OCI-LY7 (cell line): ENCODE measurements around the gene WRAP73. TPM values are rescaled to one million over a fixed set of nuclear protein-coding genes. Genes with fewer than 3 reads are reported as not detected.

ENCODE experiments used
- BruUV-seq: library from RNA; stranded (reverse); fragments of 400-500 nt; replicated peaks from 2 replicates; lab custom pipeline; 2021; lab: Mats Ljungman, UMichigan
- CTCF ChIA-PET: fragments of 300-600 bp; sonication (Branson Sonifier 250); formaldehyde crosslinking; loops from one replicate; lab custom pipeline; 2022; ENCODE audit warnings: antibody characterized with exemption; ENCODE audit not compliant: unreplicated experiment; lab: Charles Lee
- POLR2A ChIA-PET: fragments of 300-600 bp; sonication (Branson Sonifier 250); formaldehyde crosslinking; loops from one replicate; lab custom pipeline; 2022; ENCODE audit warnings: antibody characterized with exemption; lab: Charles Lee
- DNase-seq: peaks from one replicate; pipeline ENCODE4 v3.0.0-alpha.2; 2015; ENCODE audit warnings: low spot score
- H2AFZ ChIP-seq: fragments of 200-600 bp; sonication (generic), shearing (Covaris generic); 2 replicates; pipeline ENCODE4 v1.6.1; 2014; ENCODE audit warnings: mild to moderate bottlenecking, antibody characterized with exemption, low read length, moderate library complexity
- H3K27ac ChIP-seq: fragments of 200-600 bp; sonication (generic); 2 replicates; pipeline ENCODE4 v1.5.1; 2014; ENCODE audit warnings: mixed run types, low read depth, mild to moderate bottlenecking, moderate library complexity, low read length, inconsistent platforms; ENCODE audit not compliant: poor library complexity, severe bottlenecking
- H3K36me3 ChIP-seq: fragments of 200-600 bp; sonication (generic); 2 replicates; pipeline ENCODE4 v1.6.1; 2014; ENCODE audit warnings: mild to moderate bottlenecking, antibody characterized with exemption, low read length, moderate library complexity, mixed read lengths; ENCODE audit not compliant: insufficient read depth
- H3K4me1 ChIP-seq: fragments of 200-600 bp; sonication (generic); 2 replicates; pipeline ENCODE4 v1.5.1; 2014; ENCODE audit warnings: mild to moderate bottlenecking, low read length; ENCODE audit not compliant: insufficient read depth, poor library complexity, severe bottlenecking
- H3K4me2 ChIP-seq: fragments of 200-600 bp; sonication (generic); 2 replicates; pipeline ENCODE4 v1.6.1; 2014; ENCODE audit warnings: mild to moderate bottlenecking, low read length
- H3K4me3 ChIP-seq: fragments of 200-600 bp; sonication (generic); 2 replicates; pipeline ENCODE4 v1.5.1; 2014; ENCODE audit warnings: mild to moderate bottlenecking, low read depth, low read length; ENCODE audit not compliant: poor library complexity, severe bottlenecking
- H3K79me2 ChIP-seq: fragments of 200-600 bp; sonication (generic); 2 replicates; pipeline ENCODE4 v1.6.1; 2016; ENCODE audit warnings: low read depth, mild to moderate bottlenecking, low read length, moderate library complexity, mixed read lengths; ENCODE audit not compliant: insufficient read depth
- H3K9me2 ChIP-seq: fragments of 200-600 bp; sonication (generic); 2 replicates; pipeline ENCODE4 v1.6.1; 2016; ENCODE audit warnings: mild to moderate bottlenecking, low read length, mixed read lengths; ENCODE audit not compliant: insufficient read depth
- H3K9me3 ChIP-seq: fragments of 200-600 bp; sonication (generic); 2 replicates; pipeline ENCODE4 v1.6.1; 2014; ENCODE audit warnings: mild to moderate bottlenecking, mixed run types, low read length, mixed read lengths
- H4K20me1 ChIP-seq: fragments of 200-600 bp; sonication (generic); 2 replicates; pipeline ENCODE4 v1.6.1; 2014; ENCODE audit warnings: mild to moderate bottlenecking, antibody characterized with exemption, low read length, moderate library complexity, mixed read lengths; ENCODE audit not compliant: insufficient read depth
- EZH2phosphoT487 ChIP-seq: fragments of 200-600 bp; sonication (generic); IDR thresholded peaks from 2 replicates; pipeline ENCODE4 v1.6.1; 2018; ENCODE audit warnings: low read depth, borderline replicate concordance, mild to moderate bottlenecking, mixed run types, antibody characterized with exemption, low read length, moderate library complexity, mixed read lengths
- intact Hi-C: fragments of 100-400 bp; cut with micrococcal nuclease; formaldehyde crosslinking; loops from one replicate; pipeline ENCODE4 v1.10.0; 2022; ENCODE audit not compliant: unreplicated experiment
- total RNA-seq, 2 experiments: library from RNA; depleted of rRNA in 1 of 2; stranded (reverse); fragments of >200 nt in 1 of 2; shearing (Covaris generic) in 1 of 2; gene quantifications; 2 replicates each; pipeline ENCODE4 v1.2.3, GENCODE V29; 2014 to 2022
- TF ChIP-seq, protein P1 (sequence below): fragments of 200-600 bp; sonication (generic); conservative IDR thresholded peaks from 2 replicates; pipeline ENCODE4 v1.5.1; 2014; ENCODE audit warnings: mild to moderate bottlenecking, antibody characterized with exemption, low read length, moderate library complexity, mixed read lengths

Gene WRAP73
- total RNA-seq, 2 experiments from 2014 or later, result 34.7 to 40.0 TPM

DNA sequence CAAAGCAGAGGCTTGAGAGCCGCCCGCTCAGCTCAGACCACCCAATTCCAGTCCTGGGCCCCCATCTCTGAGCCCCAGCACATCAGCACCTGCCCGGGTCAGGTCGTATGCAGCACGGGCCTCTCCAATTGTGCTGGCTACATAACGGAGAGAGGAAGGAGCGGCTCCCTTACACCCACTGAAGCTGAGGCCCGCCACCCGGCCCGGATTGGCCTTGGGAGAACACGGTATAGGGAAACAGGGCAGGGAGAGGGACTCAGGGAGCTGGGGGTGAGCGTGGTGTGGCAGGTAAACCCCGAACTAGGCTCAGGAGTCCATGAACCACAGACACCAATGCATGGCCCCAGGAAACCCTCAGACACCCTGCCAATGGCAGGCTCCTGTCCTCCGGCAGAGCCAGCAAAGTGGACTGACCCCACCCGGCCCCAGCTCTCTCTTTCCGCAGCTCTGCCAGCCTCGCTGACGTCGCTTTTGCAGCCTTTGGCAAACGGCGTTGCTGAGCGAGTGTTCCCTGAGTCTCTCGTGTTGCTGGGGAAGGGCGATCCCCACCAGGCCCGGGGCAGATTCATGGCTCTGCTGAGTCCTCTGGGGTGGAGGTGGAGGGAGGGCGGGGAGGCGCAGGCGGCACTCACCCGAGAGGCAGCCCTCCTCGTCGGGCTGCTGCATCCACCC lies 55.1 kb downstream of the WRAP73 start:
- TF ChIP-seq EZH2phosphoT487, result no peak
- TF ChIP-seq, protein P1, sequence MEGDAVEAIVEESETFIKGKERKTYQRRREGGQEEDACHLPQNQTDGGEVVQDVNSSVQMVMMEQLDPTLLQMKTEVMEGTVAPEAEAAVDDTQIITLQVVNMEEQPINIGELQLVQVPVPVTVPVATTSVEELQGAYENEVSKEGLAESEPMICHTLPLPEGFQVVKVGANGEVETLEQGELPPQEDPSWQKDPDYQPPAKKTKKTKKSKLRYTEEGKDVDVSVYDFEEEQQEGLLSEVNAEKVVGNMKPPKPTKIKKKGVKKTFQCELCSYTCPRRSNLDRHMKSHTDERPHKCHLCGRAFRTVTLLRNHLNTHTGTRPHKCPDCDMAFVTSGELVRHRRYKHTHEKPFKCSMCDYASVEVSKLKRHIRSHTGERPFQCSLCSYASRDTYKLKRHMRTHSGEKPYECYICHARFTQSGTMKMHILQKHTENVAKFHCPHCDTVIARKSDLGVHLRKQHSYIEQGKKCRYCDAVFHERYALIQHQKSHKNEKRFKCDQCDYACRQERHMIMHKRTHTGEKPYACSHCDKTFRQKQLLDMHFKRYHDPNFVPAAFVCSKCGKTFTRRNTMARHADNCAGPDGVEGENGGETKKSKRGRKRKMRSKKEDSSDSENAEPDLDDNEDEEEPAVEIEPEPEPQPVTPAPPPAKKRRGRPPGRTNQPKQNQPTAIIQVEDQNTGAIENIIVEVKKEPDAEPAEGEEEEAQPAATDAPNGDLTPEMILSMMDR, result no peak
- DNase-seq, result no peak
- no peaks in the 10 kb centered on the region for H3K9me3 ChIP-seq
- no peaks in the 10 kb centered on the region for H3K79me2 ChIP-seq
- no peak overlapping the region for H3K4me2 ChIP-seq
- POLR2A ChIA-PET, result no interaction called here
- H3K36me3 ChIP-seq, result no peaks in the 10 kb centered on the region
- no TSS peak for BruUV-seq
- no peaks in the 10 kb centered on the region for H3K9me2 ChIP-seq
- no peak overlapping the region for H3K4me3 ChIP-seq
- H4K20me1 ChIP-seq, result no peaks in the 10 kb centered on the region
- CTCF ChIA-PET, result no interaction called here
- intact Hi-C loops, result no loop called here
- no peak overlapping the region for H2AFZ ChIP-seq
- peaks cover 29% of the 10 kb centered on the region for H3K4me1 ChIP-seq
- no peak overlapping the region for H3K27ac ChIP-seq

DNA sequence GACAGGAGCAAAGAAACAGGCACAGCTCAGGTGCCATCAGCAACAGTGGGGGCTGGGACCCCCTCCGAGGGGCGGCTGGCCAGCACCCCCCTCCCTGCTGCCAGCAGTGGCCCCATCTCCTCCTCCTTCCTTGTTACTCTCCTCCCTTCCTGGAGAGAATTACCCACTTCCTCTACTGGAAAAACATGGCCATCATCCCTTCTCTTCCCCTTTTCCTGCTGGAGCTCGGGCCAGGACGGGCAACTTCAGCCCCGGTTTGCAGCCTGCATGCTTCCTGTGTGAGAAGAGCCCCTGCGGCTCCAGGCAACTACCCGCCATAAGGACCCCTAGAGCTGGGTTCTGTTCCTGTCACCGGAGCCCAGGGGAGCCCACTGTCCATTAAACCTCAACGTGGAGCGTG lies 56.2 kb downstream of the WRAP73 start:
- ChIA-PET POLR2A (no interaction called here), CTCF (no interaction called here)
- no peak for DNase-seq
- Histone ChIP-seq H3K9me2 (no peaks in the 10 kb centered on the region), H3K4me2 (peak overlapping the region; percentile 16; the same call in 1 of the 2 replicates), H3K36me3 (no peaks in the 10 kb centered on the region), H3K4me1 (peaks cover 27% of the 10 kb centered on the region), H3K4me3 (no peak overlapping the region), H2AFZ (no peak overlapping the region), H3K27ac (no peak overlapping the region), H3K79me2 (no peaks in the 10 kb centered on the region), H4K20me1 (no peaks in the 10 kb centered on the region), H3K9me3 (no peaks in the 10 kb centered on the region)
- TF ChIP-seq, protein P1, result no peak
- TF ChIP-seq EZH2phosphoT487, result no peak
- BruUV-seq, result no TSS peak
- intact Hi-C loops, result no loop called here

DNA sequence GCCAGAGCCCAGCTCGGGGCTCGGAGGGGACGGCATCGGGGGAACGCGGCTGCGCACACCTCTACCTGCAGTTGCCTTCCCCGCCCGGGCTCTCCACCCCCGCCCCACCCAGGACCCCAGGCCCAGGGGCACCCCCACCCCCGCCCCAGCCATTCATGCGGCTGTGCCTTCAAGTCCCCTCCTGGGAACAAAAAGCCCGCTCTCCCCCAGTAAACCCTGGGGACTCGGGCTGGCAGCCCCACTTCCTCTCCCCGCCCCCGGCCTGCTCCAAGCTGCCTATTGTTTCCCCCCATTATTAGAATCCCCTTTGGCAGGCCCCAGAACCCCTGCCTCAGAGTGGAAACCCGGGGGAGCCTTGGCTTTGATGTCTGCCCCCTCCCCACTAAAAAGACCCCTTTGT lies 56.6 kb downstream of the WRAP73 start:
- Histone ChIP-seq H3K79me2 (no peaks in the 10 kb centered on the region), H3K4me3 (no peak overlapping the region), H3K9me3 (no peaks in the 10 kb centered on the region), H4K20me1 (no peaks in the 10 kb centered on the region), H3K4me1 (peaks cover 23% of the 10 kb centered on the region), H3K4me2 (peak overlapping the region; percentile 16; the same call in 1 of the 2 replicates), H3K27ac (no peak overlapping the region), H2AFZ (no peak overlapping the region), H3K9me2 (no peaks in the 10 kb centered on the region), H3K36me3 (no peaks in the 10 kb centered on the region)
- POLR2A ChIA-PET, result no interaction called here
- CTCF ChIA-PET, result no interaction called here
- peak; percentile 20 for DNase-seq
- TF ChIP-seq, protein P1, result no peak
- TF ChIP-seq EZH2phosphoT487, result no peak
- intact Hi-C loops, result no loop called here
- BruUV-seq, result no TSS peak
